ENCODE data around the gene RAB40B.
A peak's percentile ranks its signal among the peaks of the same experiment; 100 is the strongest.

RAB40B gene

DNA sequence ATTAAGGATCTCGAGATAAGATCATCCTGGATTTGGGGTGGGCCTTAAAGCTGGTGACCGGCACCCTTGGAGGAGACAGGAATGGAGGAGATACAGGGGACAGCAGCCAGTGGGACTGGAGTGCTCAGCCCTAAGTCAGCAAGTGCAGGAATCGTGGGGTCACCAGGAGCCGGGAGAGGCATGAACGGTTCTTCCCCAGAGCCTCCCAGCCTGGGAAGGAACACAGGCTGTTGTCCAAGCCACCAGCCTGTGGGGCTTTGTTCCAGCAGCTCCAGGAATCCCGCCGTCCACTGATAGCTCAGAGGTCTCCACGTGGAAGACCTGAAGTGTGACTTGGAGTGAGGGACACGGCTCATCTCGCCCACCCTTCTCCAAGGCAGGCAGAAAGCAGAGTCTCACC is 47.8 kb downstream of the RAB40B start:
- no peak for ATAC-seq

GRCh38 chr17:82649501-82650261 is 48.8 kb downstream of the RAB40B start:
- TF ChIP-seq, protein P1, sequence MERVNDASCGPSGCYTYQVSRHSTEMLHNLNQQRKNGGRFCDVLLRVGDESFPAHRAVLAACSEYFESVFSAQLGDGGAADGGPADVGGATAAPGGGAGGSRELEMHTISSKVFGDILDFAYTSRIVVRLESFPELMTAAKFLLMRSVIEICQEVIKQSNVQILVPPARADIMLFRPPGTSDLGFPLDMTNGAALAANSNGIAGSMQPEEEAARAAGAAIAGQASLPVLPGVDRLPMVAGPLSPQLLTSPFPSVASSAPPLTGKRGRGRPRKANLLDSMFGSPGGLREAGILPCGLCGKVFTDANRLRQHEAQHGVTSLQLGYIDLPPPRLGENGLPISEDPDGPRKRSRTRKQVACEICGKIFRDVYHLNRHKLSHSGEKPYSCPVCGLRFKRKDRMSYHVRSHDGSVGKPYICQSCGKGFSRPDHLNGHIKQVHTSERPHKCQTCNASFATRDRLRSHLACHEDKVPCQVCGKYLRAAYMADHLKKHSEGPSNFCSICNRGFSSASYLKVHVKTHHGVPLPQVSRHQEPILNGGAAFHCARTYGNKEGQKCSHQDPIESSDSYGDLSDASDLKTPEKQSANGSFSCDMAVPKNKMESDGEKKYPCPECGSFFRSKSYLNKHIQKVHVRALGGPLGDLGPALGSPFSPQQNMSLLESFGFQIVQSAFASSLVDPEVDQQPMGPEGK (CRISPR knock-in tag; IDR thresholded peaks at IDR 0.05; ENCODE audit: borderline replicate concordance), result no peak
- ATAC-seq, result no peak

More for the DNA sequence above, 47.8 kb downstream of the RAB40B start:
- TF ChIP-seq GLIS3 (CRISPR knock-in tag; IDR thresholded peaks at IDR 0.05) (no peak), BACH2 (CRISPR knock-in tag; IDR thresholded peaks at IDR 0.05; ENCODE audit: borderline replicate concordance) (no peak), ZNF8 (CRISPR knock-in tag; IDR thresholded peaks at IDR 0.05) (no peak), TCF4 (CRISPR knock-in tag; IDR thresholded peaks at IDR 0.05; ENCODE audit: borderline replicate concordance) (no peak)
- TF ChIP-seq, protein P2, sequence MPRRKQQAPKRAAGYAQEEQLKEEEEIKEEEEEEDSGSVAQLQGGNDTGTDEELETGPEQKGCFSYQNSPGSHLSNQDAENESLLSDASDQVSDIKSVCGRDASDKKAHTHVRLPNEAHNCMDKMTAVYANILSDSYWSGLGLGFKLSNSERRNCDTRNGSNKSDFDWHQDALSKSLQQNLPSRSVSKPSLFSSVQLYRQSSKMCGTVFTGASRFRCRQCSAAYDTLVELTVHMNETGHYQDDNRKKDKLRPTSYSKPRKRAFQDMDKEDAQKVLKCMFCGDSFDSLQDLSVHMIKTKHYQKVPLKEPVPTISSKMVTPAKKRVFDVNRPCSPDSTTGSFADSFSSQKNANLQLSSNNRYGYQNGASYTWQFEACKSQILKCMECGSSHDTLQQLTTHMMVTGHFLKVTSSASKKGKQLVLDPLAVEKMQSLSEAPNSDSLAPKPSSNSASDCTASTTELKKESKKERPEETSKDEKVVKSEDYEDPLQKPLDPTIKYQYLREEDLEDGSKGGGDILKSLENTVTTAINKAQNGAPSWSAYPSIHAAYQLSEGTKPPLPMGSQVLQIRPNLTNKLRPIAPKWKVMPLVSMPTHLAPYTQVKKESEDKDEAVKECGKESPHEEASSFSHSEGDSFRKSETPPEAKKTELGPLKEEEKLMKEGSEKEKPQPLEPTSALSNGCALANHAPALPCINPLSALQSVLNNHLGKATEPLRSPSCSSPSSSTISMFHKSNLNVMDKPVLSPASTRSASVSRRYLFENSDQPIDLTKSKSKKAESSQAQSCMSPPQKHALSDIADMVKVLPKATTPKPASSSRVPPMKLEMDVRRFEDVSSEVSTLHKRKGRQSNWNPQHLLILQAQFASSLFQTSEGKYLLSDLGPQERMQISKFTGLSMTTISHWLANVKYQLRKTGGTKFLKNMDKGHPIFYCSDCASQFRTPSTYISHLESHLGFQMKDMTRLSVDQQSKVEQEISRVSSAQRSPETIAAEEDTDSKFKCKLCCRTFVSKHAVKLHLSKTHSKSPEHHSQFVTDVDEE (CRISPR knock-in tag; IDR thresholded peaks at IDR 0.05), result no peak

DNA sequence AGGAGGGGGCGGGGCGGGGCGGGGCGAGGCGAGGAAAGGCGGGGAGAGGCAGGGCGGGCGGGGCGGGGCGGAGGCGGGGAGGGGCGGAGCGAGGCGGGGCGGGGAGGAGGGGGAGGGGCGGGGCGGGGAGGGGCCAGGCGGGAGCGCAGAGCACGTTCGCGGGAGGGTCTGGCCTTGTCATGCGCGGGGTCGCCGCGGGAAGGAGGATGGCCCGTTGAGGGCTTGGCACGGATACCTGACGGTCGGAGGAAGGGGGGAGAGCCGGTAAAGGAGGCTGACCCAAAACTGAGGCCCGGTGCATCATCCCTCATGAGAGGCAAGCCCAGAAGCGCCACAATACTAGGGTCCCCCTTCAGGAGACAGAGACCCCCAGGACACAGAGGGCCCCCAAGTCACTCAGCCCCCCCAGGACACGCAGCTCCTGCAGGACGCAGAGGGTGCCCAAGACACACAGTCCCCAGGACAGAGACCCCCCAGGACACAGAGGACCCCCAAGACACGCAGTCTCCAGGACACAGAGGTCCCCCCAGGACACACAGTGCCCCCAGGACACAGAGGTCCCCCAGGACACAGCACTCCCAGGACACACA is 49.7 kb downstream of the RAB40B start:
- TF ChIP-seq RARB (CRISPR knock-in tag; IDR thresholded peaks at IDR 0.05), result no peak
- TF ChIP-seq BACH2 (CRISPR knock-in tag; IDR thresholded peaks at IDR 0.05; ENCODE audit: borderline replicate concordance), result no peak
- no peak for TF ChIP-seq ZC3H10 (CRISPR knock-in tag; IDR thresholded peaks at IDR 0.05)
- no peak for TF ChIP-seq GLIS3 (CRISPR knock-in tag; IDR thresholded peaks at IDR 0.05)
- TF ChIP-seq, protein P3, sequence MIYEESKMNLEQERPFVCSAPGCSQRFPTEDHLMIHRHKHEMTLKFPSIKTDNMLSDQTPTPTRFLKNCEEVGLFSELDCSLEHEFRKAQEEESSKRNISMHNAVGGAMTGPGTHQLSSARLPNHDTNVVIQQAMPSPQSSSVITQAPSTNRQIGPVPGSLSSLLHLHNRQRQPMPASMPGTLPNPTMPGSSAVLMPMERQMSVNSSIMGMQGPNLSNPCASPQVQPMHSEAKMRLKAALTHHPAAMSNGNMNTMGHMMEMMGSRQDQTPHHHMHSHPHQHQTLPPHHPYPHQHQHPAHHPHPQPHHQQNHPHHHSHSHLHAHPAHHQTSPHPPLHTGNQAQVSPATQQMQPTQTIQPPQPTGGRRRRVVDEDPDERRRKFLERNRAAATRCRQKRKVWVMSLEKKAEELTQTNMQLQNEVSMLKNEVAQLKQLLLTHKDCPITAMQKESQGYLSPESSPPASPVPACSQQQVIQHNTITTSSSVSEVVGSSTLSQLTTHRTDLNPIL (CRISPR knock-in tag; IDR thresholded peaks at IDR 0.05; ENCODE audit: low read depth), result no peak
- TF ChIP-seq, protein P1 (CRISPR knock-in tag; IDR thresholded peaks at IDR 0.05; ENCODE audit: borderline replicate concordance), result no peak
- no peak for TF ChIP-seq ZNF565 (CRISPR knock-in tag; conservative IDR thresholded peaks at IDR 0.05; ENCODE audit: low read depth)
- no peak for TF ChIP-seq TOX (CRISPR knock-in tag; IDR thresholded peaks at IDR 0.05; ENCODE audit: borderline replicate concordance)
- TF ChIP-seq OSR1 (CRISPR knock-in tag; IDR thresholded peaks at IDR 0.05), result no peak
- TF ChIP-seq ZFP30 (CRISPR knock-in tag; IDR thresholded peaks at IDR 0.05), result no peak
- no peak for TF ChIP-seq SNAI2 (CRISPR knock-in tag; IDR thresholded peaks at IDR 0.05)
- TF ChIP-seq, protein P4, sequence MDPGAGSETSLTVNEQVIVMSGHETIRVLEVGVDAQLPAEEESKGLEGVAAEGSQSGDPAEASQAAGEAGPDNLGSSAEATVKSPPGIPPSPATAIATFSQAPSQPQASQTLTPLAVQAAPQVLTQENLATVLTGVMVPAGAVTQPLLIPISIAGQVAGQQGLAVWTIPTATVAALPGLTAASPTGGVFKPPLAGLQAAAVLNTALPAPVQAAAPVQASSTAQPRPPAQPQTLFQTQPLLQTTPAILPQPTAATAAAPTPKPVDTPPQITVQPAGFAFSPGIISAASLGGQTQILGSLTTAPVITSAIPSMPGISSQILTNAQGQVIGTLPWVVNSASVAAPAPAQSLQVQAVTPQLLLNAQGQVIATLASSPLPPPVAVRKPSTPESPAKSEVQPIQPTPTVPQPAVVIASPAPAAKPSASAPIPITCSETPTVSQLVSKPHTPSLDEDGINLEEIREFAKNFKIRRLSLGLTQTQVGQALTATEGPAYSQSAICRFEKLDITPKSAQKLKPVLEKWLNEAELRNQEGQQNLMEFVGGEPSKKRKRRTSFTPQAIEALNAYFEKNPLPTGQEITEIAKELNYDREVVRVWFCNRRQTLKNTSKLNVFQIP (CRISPR knock-in tag; IDR thresholded peaks at IDR 0.05; ENCODE audit: borderline replicate concordance, low read depth), result no peak
- TF ChIP-seq, protein P5, sequence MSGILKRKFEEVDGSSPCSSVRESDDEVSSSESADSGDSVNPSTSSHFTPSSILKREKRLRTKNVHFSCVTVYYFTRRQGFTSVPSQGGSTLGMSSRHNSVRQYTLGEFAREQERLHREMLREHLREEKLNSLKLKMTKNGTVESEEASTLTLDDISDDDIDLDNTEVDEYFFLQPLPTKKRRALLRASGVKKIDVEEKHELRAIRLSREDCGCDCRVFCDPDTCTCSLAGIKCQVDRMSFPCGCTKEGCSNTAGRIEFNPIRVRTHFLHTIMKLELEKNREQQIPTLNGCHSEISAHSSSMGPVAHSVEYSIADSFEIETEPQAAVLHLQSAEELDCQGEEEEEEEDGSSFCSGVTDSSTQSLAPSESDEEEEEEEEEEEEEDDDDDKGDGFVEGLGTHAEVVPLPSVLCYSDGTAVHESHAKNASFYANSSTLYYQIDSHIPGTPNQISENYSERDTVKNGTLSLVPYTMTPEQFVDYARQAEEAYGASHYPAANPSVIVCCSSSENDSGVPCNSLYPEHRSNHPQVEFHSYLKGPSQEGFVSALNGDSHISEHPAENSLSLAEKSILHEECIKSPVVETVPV (CRISPR knock-in tag; IDR thresholded peaks at IDR 0.05), result no peak
- no peak for TF ChIP-seq PPARA (CRISPR knock-in tag; IDR thresholded peaks at IDR 0.05; ENCODE audit: borderline replicate concordance)
- TF ChIP-seq ESRRG (CRISPR knock-in tag; IDR thresholded peaks at IDR 0.05), result no peak
- TF ChIP-seq TCF4 (CRISPR knock-in tag; IDR thresholded peaks at IDR 0.05; ENCODE audit: borderline replicate concordance), result no peak
- no peak for TF ChIP-seq ZNF70 (CRISPR knock-in tag; IDR thresholded peaks at IDR 0.05)
- TF ChIP-seq ZNF8 (CRISPR knock-in tag; IDR thresholded peaks at IDR 0.05), result no peak
- ATAC-seq, result peak; percentile 7

Measured in SK-N-SH treated with all-trans-retinoic acid at 6 μM for 48 hours (cell line).